HEK293T (cell line): ENCODE measurements around the gene CA5A.

Experiments
- ELF4 ChIP-seq: fragments of 450-650 bp; IDR thresholded peaks from 2 replicates; pipeline ENCODE4 v1.6.1; 2017; ENCODE audit warnings: antibody characterized with exemption
- FOXA1 ChIP-seq: fragments of 450-650 bp; IDR thresholded peaks from 2 replicates; pipeline ENCODE4 v1.6.1; 2016; ENCODE audit warnings: mild to moderate bottlenecking
- FOXK2 ChIP-seq: fragments of 450-650 bp; IDR thresholded peaks from 2 replicates; pipeline ENCODE4 v1.6.1; 2016; ENCODE audit warnings: mild to moderate bottlenecking
- LEF1 ChIP-seq: fragments of 450-650 bp; IDR thresholded peaks from 2 replicates; pipeline ENCODE4 v1.6.1; 2017; ENCODE audit warnings: mild to moderate bottlenecking, borderline replicate concordance
- SP1 ChIP-seq: fragments of 450-650 bp; IDR thresholded peaks from 2 replicates; pipeline ENCODE4 v1.6.1; 2017
- TARDBP ChIP-seq: fragments of 450-650 bp; IDR thresholded peaks from 2 replicates; pipeline ENCODE4 v1.6.1; 2016

DNA sequence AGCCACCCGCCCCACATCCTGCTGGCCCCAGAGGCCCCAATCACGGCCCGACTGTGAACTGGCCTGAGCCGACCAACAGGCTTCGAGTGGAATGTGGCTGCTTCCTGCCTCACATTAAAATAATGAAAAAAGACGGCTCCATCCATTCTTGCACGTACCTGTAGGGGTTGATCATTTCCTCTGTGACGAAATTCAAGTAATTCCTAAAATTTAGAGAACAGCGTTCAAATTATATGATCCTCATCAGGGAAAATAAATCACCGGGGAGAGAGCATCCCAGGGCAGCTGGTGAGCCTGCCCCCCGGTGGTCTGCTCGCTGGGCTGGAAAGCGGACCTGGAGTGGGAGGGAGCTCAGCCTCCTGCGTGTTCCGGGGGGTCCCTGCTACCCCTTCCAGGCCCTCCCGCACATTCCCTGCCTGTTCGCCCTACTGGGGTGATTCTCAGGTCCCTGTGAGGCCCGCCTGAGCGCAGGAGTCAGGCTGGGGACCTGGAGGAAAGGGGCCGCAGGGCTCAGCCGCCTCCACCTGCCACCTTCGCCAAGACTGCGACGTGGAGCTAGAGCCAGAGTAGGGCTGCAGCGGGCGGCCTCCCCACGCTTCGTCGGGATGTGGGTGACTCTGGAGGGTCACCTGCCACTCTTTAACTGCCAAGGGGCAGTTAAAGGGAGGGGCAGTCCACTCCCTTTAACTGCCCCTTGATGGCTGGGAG is 95.9 kb downstream of the CA5A start:
- TF ChIP-seq LEF1 (no peak), SP1 (no peak), TARDBP (no peak), FOXK2 (no peak), FOXA1 (no peak), ELF4 (no peak)
